ENCODE results near the gene SPRED2.
A peak's percentile ranks its signal among the peaks of the same experiment; 100 is the strongest.
"Not testable (repeated sequence)": the region's sequence is repeated elsewhere in the genome, so short reads cannot be mapped to it uniquely, and the experiment has no call there.

Gene SPRED2

GRCh38 chr2:65337915-65338314 lies 94.5 kb downstream of the SPRED2 start:
- not testable (repeated sequence) for DNase-seq

GRCh38 chr2:65334714-65335113 lies 97.7 kb downstream of the SPRED2 start:
- DNase-seq, result no peak

DNA sequence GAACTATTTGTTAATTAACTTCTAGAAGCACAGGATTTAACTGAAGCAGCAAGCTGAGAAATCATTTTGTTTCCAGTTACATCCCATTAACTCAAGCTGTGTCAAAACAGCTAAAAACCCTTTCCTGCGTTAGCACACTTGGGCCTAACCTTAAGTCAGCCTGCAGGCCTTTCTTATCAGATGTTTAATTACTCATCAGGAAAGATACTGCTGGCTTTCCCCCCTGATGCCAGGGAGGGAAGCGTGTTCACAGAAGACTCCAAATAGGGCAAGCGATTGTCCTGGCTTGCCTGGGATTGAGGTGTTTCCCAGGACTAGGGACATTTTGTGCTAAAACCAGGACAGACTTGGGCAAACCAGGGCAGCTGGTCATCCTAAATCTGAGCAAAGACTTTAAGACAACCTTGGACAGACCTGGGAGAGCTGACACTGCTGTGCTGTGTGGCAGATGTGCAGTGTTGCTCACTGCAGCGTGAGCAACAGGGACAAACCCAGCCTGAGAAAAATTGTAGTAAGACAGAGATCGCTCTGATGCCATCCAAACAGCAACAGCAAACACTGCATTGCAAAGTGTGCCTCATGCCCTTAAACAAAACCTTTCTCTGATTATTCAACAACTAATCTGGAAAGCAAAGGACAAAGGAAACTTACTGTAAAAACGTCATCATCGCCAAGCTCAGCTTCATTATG lies 100.9 kb downstream of the SPRED2 start:
- DNase-seq, result no peak

DNA sequence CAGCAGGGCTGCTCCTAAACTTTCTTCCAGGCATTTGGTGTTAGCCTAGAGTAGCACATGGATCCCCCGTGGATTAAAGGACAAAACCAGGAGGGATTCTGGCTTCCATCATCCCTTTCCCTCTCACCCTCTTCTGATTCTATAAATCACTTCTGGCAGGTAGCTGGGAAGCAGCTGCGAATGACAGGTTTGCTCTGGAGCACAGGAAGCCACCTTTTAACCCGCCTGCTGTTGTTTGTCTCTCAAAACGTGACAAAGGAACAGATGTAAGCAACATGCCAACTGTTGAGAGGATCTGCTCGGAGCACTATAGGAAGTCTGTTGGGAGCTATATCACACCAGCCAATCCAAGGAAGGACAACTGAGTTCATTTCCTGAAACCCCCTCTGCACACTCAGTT lies 102.9 kb downstream of the SPRED2 start:
- DNase-seq, result no peak

DNA sequence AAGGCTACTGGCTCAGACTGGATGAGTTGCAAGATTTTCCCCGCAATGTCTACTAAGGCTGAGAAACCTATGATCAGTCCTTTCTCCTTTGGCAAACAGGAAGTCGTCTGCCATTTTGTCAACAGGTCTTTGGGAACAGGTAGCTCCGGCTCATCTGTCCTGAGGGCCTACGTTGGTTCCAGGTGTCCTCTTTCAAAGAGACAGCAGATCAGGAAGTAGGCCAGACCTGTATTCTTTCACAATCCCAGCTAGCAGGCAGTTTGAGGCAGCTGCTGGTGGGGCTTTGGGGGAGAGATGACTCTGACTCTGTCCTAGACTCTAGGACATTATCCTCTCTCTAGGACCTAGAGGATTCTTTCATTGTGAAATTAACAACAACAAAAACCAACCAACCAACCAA lies 106.1 kb downstream of the SPRED2 start:
- DNase-seq, result no peak

- DNase-seq, result no peak
Measured at GRCh38 chr2:65325066-65325465, 107.3 kb downstream of the SPRED2 start.

DNA sequence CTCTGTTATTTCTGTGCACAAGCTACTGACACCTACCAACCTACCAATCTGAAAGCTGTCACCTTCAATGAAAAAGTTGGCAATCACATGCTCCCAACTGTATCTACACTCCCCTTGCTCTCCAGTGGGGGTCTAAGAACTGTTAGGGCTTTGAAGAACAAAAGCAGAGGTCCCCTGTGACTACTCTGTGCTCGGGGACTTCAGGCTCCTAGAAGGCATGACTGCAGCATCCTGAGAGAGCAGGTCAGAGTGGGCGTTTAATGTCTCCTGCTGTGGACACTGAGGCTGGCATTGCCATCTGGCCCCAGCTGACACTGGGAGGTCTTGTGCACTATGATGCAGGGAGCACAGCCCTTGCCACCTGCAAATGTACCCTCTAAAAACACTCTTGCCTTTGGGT lies 111.5 kb downstream of the SPRED2 start:
- no peak for DNase-seq

GRCh38 chr2:65320042-65320725 lies 112.2 kb downstream of the SPRED2 start:
- peak; percentile 14 for DNase-seq

DNA sequence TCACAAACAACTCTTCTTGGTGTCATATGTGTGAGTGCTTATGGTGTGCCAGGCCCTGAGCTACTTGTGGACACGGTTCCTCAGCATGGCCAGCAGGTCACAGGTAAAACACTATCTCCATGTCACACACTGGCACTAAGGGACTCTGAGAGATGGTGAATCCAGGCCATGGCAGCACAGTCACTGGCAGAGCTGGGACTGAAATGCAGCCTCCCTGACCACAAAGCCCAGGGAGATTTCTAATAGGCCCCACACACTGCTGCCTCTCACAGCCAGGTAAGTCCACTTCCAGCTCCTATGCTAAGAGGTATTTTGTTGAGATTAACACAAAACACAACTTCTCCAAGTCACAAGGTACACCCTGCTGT lies 112.7 kb downstream of the SPRED2 start:
- DNase-seq, result no peak

DNA sequence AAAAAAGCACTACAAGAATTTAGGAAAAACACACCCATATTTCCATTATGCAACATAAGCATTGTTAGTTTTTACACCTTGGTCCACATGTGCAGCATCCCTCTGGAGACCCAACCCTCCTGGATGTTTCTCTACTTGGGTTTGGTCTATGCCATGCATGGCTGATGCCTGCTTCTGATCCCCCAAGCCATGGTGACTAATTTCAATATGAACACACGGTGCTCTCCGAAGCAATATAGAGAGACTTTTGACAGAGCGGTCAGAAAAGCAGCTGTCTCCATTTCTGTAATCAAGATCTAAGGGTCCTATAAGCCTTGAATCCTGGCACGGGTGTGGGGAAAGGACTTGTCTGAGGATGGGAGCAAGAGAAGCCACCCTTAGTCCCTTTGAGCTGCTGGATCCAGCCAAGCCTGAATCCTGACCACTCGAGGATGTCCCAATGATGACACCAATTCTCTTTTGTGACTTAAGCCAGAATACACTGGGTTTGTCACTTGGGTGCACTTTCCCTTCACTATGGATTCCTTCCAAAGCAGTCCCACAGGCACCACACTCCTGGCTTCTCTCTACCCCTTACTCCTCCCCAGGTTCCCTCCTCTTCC lies 113.2 kb downstream of the SPRED2 start:
- DNase-seq, result no peak

DNA sequence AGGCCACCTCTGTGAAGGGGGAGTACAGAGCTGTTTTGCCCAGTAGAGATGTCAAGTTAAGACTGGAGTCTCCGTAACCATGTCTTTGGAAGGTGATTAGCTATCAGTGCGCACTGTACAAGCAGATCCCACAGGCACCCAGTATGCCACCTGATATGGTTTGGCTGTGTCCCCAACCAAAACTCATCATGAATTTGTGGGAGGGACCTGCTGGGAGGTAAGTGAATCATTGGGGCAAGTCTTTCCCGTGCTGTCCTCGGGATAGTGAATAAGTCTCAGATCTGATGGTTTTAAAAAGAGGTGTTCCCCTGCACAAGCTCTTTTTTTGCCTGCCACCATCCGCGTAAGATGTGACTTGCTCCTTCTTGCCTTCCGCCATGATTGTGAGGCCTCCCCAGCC lies 114.6 kb downstream of the SPRED2 start:
- DNase-seq, result no peak

DNA sequence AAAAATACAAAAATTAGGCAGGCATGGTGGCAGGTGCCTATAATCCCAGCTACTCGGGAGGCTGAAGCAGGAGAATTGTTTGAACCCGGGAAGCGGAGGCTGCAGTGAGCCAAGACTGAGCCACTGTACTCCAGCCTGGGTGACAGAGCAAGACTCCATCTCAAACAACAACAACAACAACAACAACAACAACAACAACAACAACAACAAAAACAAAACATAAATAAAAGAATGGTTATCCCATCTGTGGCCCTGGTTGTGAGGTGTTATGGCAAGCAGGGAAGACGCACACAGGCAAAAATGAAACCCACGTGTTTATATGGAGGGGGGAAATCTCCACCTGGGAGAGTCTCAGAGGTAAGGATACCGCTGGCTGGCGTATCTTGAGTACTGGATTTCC lies 115.0 kb downstream of the SPRED2 start:
- DNase-seq, result not testable (repeated sequence)

DNA sequence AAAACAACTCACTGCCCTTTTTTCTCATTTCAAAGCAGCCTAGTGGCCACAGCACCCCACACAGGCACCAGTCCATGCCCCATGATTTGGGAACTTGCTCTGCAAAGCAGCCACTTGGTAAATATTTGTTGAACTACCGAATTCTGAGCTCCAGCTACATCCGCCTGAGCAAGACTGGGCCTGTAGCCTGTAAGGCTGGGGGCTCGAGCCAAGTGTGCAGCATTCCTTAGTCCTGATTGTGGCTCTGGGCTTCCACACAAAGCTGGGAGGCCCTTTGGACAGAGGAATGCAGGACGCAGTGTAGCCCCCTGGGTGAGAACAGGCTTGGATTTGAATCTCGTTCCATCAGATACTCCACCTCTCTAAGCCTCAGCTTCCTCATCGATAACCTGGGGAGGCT lies 116.3 kb downstream of the SPRED2 start:
- no peak for DNase-seq

DNA sequence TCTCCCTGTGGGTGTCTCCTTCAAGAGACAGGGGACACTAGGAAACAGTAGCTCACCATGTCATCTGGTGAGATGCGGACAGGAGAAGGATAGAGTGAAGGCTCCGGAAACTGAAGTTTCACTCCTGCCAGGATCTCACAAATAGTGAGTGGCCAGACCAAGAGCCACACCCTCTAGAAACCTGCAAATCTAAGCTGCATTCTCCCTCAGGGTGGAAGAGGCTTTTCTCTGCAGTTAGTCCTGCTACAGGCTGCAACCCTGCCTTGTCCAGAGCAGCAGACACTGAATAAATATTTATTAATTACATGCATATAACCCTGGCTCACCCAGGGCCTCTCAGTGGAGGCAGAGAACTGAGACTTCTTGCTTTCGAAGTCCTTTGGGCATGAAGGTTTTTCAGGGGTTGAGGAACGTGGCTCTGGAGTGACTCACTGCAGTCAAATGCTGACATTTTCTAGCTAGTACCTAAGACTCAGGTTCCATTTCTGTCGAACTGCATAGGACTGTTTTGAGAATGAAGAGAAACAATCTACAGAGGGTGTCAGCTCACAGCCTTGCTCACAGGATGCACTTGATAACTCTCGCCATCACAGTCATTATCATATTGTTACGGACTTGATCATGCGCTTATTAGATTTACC lies 117.5 kb downstream of the SPRED2 start:
- no peak for DNase-seq

DNA sequence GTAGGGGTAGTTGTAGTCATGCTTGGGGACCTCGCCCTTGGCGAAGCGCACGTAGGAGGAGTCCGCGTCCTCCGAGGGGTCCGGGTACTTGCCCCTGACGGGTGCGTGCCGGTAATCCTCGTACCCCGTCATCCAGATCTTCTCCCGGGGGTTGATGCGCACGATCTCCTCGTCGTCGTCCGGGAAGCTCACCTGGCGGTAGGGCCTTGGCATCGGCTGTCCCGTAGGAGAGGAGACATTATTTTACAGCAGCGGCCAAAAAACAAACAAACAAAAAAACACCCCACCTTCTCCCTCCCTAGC lies 118.5 kb downstream of the SPRED2 start:
- DNase-seq, result no peak

GRCh38 chr2:65313126-65313953 lies 119.1 kb downstream of the SPRED2 start:
- no peak for DNase-seq

DNA sequence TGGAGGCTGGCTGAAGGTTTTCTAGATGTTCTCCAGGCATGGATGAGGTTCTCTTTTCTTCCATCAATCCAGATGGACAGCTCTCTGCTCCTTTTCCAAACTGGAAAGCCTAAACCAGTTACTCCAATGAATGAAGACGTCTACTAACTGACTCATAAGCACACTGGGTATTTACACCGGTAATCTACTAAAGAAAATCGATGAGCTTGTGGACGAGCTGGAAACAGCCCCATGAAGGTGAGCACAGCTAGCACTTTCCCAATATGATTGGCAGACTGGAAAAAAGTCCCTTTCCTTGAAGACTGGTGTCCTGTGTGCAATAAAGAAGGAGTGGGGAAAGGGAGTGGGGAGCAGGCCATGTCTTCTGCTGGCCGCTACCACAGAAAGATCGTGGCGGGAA lies 120.8 kb downstream of the SPRED2 start:
- no peak for DNase-seq

- DNase-seq, result no peak
Measured at GRCh38 chr2:65311049-65311448, 121.3 kb downstream of the SPRED2 start.

GRCh38 chr2:65309699-65310098 lies 122.7 kb downstream of the SPRED2 start:
- no peak for DNase-seq

DNA sequence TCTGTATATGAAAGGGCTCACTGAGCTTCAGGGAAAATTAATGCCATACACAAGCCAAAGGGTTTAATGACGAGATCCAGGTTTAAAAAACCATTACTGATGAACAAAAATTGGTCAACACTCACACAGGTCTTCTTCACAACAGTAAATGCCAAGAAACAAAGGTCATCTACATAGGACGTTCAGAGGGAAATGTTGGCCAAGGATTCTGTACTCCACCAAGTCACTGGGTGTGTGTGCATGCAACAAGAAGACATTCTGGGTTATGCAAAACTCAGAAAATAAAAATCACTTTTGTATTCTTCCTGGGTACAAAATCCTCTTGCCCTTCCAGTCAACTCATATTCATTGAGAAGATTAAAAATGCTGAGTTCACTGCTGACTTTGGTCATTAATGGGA lies 126.5 kb downstream of the SPRED2 start:
- no peak for DNase-seq

- DNase-seq, result peak; percentile 83
Measured at GRCh38 chr2:65300761-65301711, 131.4 kb downstream of the SPRED2 start.

Measured in CD4-positive, alpha-beta T cell treated with Interleukin-17A for 4 hours (primary cell).